Measurements from ENCODE around the gene MYH2.

The MYH2 gene

GRCh38 chr17:10557422-10557821 is 8.0 kb upstream of the MYH2 start:
- Histone ChIP-seq H3K9ac (ENCODE audit: low read length) (no peak overlapping the region), H3K9me2 (replicated peaks; ENCODE audit: insufficient read depth, low read length) (no peaks in the 10 kb centered on the region), H3K36me3 (replicated peaks; ENCODE audit: insufficient read depth, low read length) (no peaks in the 10 kb centered on the region), H3K4me1 (ENCODE audit: low read length) (no peaks in the 10 kb centered on the region), H3K27me3 (replicated peaks; ENCODE audit: insufficient read depth, low read length) (no peaks in the 10 kb centered on the region), H3K9me3 (replicated peaks; ENCODE audit: insufficient read depth, low read length) (no peaks in the 10 kb centered on the region), H3K79me2 (ENCODE audit: low read length) (no peaks in the 10 kb centered on the region), H3K4me3 (ENCODE audit: low read length) (no peak overlapping the region), H2AFZ (ENCODE audit: low read length) (no peak overlapping the region), H3F3A (ENCODE audit: insufficient read depth, low read length) (no peaks in the 10 kb centered on the region), H3K4me2 (ENCODE audit: low read depth, low read length) (no peak overlapping the region), H3K27ac (ENCODE audit: low read length) (no peak overlapping the region), H4K20me1 (ENCODE audit: insufficient read depth, low read length) (no peaks in the 10 kb centered on the region)
- no peak for DNase-seq
- TF ChIP-seq EZH2 (optimal IDR thresholded peaks at IDR 0.05; ENCODE audit: low read depth, low read length) (no peak), CTCF (IDR thresholded peaks at IDR 0.05; ENCODE audit: low read length) (no peak), EZH2phosphoT487 (IDR thresholded peaks at IDR 0.05; ENCODE audit: low read length) (no peak)

GRCh38 chr17:10556301-10557005 is 7.0 kb upstream of the MYH2 start:
- Histone ChIP-seq H3F3A (ENCODE audit: insufficient read depth, low read length) (no peaks in the 10 kb centered on the region), H3K79me2 (ENCODE audit: low read length) (no peaks in the 10 kb centered on the region), H3K4me1 (ENCODE audit: low read length) (no peaks in the 10 kb centered on the region), H3K27ac (ENCODE audit: low read length) (no peak overlapping the region), H2AFZ (ENCODE audit: low read length) (no peak overlapping the region), H4K20me1 (ENCODE audit: insufficient read depth, low read length) (no peaks in the 10 kb centered on the region), H3K9ac (ENCODE audit: low read length) (no peak overlapping the region), H3K4me3 (ENCODE audit: low read length) (no peak overlapping the region), H3K9me3 (replicated peaks; ENCODE audit: insufficient read depth, low read length) (no peaks in the 10 kb centered on the region), H3K27me3 (replicated peaks; ENCODE audit: insufficient read depth, low read length) (no peaks in the 10 kb centered on the region), H3K36me3 (replicated peaks; ENCODE audit: insufficient read depth, low read length) (no peaks in the 10 kb centered on the region), H3K4me2 (ENCODE audit: low read depth, low read length) (no peak overlapping the region), H3K9me2 (replicated peaks; ENCODE audit: insufficient read depth, low read length) (no peaks in the 10 kb centered on the region)
- TF ChIP-seq EZH2 (optimal IDR thresholded peaks at IDR 0.05; ENCODE audit: low read depth, low read length): no peak
- no peak for TF ChIP-seq CTCF (IDR thresholded peaks at IDR 0.05; ENCODE audit: low read length)
- TF ChIP-seq EZH2phosphoT487 (IDR thresholded peaks at IDR 0.05; ENCODE audit: low read length): no peak
- DNase-seq: no peak

GRCh38 chr17:10550014-10550413 is 556 bp upstream of the MYH2 start:
- Histone ChIP-seq H4K20me1 (ENCODE audit: insufficient read depth, low read length) (no peaks in the 10 kb centered on the region), H3K9ac (ENCODE audit: low read length) (no peak overlapping the region), H3K36me3 (replicated peaks; ENCODE audit: insufficient read depth, low read length) (no peaks in the 10 kb centered on the region), H3K79me2 (ENCODE audit: low read length) (no peaks in the 10 kb centered on the region), H3K9me3 (replicated peaks; ENCODE audit: insufficient read depth, low read length) (no peaks in the 10 kb centered on the region), H2AFZ (ENCODE audit: low read length) (no peak overlapping the region), H3K27me3 (replicated peaks; ENCODE audit: insufficient read depth, low read length) (no peaks in the 10 kb centered on the region), H3F3A (ENCODE audit: insufficient read depth, low read length) (no peaks in the 10 kb centered on the region), H3K4me1 (ENCODE audit: low read length) (no peaks in the 10 kb centered on the region), H3K27ac (ENCODE audit: low read length) (no peak overlapping the region), H3K9me2 (replicated peaks; ENCODE audit: insufficient read depth, low read length) (no peaks in the 10 kb centered on the region), H3K4me2 (ENCODE audit: low read depth, low read length) (no peak overlapping the region), H3K4me3 (ENCODE audit: low read length) (no peak overlapping the region)
- TF ChIP-seq EZH2phosphoT487 (IDR thresholded peaks at IDR 0.05; ENCODE audit: low read length) (no peak), EZH2 (optimal IDR thresholded peaks at IDR 0.05; ENCODE audit: low read depth, low read length) (no peak), CTCF (IDR thresholded peaks at IDR 0.05; ENCODE audit: low read length) (no peak)
- DNase-seq: no peak
